Measurements from ENCODE around the gene ATXN7L2.

The ATXN7L2 gene

DNA sequence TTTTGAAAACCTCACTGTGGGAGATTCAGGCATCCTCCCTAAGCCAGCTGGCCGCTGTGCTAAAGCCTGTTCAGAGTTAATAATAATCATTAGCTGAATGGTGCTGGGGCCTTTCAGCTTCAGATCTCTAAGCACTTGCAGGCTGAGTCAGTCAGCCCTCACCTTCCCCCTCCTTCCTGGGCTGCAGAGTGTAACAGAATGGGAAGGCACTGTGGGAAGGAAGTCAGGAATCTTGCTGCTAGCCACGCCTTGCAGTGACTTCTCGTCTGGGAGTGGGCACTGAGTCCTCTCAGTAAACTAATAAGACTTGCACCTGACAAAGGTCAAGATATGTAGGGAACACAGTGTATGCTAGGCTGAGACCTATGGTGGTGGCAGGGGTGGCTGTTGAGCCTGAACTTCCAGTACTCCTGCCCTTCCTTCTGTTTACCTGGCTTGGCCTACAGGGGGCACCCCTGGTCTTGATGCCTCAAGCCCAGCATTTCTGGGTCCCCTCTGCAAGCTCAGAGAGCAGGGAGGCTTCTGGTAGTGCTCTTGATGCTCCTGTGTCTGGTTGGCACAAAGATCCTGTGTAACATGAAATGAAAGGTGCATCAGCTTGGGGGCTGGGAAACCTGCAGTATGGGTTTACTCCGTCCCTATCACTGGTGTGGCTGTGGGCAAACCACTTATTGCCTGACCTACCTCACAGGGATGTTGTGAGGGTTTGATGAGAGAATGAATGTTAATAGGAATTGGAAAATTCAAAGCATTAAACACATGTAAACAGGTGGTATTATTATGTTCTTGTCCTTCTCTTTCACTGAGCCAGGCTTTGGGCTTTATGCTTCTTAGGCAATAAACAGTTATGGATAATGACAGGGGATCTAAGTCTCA, 16.2 kb downstream of the ATXN7L2 start:
- DNase-seq = peak; percentile 34

DNA sequence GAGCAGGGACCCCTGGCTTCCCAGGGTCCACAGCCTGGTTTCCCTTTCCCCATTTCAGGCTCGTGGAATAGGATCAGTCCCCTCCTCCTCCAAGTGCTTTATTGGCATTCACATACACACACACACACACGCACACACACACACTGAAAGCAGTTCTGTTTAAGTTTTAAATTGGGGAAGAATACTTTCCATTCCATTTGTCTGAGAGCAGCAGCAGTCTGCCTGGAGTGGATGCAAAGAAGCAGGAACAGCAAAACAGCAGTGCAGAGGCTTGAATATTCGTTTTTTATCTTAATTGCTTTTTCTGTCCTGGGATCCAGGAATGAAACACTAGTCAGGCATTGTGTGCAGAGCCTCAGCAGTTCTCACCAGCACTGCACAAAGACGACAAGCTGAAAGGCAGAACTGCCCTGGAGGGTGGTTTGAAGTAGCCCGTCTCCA, 17.3 kb downstream of the ATXN7L2 start:
- no peak for DNase-seq

DNA sequence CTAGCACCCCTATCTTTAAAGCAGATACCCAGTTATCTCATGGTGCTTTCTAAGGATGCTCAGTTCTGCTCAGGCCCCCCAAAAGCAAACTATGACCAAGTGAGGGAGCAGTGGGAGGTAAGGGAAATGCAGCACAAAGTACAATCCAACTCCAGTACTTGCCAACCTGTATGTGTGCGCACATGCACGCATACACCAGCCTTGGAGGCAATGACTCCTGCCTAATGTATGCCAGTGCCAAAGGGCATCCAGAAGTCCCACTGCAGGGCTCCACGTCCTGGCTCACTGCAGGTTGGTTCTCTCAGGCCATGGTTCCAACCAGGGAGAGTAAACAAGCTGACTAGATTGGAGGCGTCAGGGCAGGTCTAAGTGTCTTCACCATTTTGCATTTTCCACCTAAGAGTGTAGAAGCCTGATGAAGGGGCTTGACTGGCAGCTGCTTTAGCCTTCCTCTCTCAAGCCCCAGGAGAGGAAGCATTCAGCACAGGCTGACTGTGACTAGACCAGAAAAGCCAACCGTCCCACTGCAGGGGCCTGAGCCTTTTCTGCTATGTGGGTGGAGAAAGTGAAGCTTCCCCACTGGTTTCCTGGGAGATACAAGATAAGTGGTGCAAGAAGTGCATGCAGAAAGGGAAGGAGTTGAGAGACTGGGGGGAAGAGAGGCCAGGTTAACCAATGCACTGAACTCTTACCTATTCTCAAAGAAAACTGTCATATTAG, 18.1 kb downstream of the ATXN7L2 start:
- no peak for DNase-seq

DNA sequence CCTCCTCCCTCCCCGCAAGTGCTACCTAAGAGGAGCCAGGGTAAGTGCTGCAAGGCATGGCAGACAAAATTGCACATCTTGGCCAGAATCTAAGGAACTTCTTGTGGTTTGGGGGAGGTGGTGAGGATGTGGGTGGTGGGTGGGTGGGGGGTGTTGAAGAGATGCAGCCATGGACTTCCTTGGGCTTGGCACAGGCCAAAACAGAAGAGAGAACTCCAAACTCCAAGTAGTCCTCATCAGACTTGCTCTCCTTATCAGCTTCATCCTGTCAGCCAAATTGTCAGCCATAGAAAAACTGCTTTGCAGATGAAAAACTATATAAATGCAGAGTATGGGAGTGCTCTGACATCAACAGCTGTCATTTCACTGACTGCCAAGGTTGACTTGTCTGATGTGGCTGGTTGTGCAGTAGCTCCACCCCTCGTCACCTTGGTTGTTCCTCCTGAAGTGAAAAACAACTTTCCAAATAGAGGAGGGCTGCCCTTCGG, 18.7 kb downstream of the ATXN7L2 start:
- DNase-seq = no peak

DNA sequence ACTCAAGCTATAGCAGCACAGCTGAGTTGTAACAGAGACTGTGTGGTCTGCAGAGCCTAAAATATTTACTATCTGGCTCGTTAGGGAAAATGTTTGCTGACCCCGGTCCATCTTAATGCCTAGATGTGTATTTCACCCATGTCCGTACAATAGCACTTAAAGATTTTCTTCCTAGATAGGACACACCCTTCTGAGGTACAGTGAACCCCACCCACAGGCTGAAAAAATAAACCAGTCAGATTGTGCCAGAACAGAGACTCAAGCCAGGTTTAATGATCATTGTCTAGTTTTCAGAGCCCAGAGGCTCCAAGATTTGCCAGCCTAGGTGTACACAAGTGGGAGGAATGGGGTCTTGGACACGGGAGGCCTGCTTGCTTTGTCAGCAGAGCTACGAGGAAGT, 20.2 kb downstream of the ATXN7L2 start:
- DNase-seq = no peak

DNA sequence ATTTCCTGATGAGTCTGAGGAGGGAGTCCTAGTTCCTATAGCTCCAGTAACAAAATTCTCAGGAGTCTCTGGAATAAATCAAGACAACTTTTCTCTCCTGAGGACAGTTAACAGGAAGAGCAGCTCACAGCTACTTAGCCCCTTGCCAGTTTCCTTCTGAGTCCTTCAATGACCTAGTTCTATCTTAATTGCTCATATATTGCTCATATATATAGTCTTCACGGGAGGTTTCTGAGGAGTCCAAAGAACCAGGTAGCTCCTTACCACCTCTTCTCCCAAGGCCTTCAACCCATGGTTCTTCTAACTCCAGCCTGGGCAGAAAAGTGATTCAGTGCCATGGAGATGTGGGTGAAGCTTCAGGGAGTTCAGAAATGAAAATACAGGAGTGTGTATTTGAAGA, 21.3 kb downstream of the ATXN7L2 start:
- no peak for DNase-seq

DNA sequence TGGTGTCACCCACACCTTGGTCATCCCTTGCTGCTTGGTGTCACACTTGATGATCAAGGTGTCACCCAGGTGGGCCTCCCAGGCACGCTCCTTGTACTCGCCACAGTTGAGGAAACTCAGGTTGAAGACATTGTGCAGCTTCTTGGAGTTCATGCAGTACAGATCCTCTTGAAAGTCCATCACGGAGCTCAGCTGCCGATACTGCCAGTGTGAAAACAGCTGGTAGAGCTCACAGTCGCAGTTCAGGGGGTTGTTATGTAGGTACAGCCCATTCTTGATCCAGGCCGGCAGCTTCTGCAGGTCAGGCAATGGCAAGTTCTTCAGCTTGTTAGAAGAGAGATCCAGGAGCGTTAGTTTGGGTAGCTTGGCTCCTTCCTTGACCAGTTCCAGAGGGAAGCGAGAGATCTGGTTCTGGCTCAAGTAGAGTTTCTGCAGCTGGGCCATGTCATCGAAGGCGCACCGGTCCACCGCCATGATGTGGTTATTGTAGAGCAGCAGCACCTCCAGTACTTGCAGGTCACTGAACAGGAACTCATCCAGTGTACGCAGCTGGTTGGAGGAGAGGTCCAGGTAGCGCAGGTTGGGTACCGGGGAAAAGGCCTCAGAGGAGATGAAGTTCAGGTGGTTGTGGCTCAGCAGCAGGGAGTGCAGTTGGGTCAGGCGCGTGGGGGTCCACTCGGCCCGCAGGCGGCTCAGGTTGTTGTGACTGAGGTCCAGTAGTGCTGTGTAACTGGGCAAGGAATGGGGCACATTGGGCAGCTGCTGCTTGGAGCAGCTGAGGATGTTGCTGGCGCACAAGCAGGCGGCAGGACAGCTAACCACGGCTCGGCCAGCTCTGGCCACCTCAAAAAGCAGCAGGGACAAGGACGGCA, 24.5 kb downstream of the ATXN7L2 start:
- no peak for DNase-seq

DNA sequence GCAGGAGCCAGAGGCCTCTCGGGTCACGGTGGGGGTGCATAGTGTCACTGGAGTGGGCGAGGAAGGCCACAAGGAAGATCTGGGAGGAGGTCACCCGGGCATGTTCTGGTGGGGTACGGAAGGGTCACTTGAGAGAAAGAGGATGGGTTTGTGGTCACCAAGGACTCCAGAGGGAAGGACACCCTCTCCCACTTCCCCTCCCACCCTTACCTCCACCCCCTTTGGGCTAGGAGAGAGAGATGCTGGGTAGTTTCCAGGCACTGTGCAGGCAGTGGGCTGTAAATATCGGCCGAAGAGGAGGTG, 25.1 kb downstream of the ATXN7L2 start:
- no peak for DNase-seq

DNA sequence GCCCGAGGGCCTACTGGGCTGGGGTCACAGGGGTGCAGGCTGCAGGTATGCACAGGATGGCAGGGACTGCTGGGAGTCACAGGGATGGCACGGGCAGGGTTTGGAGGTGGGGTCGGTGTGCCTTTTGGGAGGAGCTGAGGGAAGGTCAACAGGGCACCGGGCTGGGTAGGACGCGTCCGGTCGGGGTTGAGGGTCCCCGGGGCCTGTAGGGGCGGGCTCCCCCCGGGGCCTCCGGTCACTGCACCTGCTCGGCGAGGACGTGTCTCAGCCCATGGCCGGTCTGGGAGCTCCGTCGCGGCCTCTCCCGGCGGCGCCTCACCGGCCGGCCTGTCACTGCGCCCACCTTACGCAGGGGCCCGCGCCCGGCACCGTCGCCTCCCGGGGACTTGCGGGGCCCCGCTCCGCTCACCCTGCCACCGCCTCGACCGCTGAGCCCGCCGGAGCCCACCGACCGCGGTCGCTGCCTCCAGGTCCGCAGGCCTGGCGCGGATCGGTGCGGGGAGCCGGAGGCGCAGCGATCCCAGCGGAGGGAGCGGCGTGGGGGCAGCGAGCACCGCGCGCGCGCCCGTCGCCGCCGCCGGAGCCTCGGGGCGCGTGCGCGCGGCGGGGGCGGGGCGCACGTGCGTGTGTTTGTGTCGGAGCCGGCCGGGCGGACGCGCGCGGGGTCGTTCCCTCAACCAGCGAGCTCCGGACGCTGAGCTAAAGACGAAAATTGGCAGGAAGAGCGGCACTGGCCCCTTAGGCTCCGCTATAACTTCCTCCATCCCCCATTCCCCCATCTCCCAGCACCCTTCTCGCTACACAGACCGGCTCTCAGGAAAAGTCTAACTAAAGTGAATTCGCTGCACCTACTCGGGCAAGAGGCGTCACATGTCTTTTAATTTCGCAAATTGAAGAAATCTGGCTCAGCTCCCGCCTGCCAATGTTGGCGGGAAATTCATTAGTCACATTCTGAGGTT, 25.8 kb downstream of the ATXN7L2 start, which contains the start of gene AMIGO1:
Gene AMIGO1 (minus strand): TSS at position 552 of the 959 bp plus-strand sequence. CDS start 815 bp downstream, outside the sequence.
- peak; percentile 61 for DNase-seq

DNA sequence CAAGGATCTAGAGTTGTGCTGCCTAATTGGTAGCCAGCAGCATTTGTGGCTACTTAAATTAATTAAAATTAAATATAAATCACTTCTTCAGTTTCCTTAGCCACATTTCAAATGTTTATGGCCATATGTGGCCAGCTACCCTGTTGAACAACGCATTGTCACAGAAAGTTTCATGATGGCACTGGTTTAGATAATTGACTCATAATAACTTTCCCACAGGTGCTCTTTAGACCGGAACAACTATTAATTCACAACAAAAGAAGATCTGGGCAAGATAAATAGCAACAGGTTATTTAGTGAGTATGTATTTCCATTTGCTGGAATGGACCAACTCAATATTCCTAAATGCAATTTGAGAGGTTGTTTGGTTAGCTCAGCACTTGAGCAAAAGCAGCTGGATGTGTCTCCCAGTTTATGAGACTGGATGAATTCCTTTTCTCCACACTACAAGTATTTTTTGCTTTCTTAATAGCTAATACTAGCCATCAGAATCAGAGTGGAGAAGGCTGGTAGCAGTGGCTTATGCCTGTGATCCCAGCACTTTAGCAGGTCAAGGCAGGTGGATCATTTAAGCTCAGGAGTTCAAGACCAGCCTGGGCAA, 29.5 kb downstream of the ATXN7L2 start:
- peak; percentile 47 for DNase-seq

DNA sequence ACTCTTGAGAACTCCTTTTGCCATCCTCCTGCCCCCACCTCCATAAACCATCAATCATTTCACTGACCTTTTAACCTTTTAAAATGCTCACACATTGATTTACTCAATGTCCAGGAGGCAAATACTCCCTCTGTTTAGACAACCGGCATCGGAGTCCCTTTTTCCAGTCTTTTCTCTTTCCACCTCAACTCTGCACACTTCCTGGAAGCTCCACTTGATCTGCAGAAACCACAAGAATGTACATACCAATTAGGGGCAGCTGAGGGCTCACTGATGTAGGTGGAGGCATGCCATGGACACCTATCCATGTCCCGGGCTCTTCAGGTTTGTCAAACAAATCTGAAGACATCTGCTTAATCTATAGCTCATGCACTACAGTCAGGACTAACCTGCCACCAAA, 31.1 kb downstream of the ATXN7L2 start:
- DNase-seq = no peak

DNA sequence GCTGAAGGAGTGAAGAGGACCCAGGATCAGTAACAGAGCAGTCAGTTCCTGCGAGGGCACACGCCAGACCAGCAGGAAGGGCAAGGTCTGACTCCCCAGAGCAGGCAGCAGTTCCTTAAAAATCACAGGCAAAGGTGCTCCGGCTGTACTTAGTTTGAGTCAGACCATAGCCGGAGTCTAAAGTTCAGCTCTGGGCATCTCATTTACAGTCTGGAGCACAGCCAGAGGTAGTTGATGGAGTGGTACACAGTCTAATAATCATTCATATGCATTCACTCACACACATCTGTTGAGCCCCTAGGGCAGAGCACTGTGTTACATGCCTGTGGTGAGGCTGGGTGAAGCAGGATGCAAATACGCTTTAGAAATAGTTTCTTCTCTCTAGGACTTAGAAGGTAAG, 33.2 kb downstream of the ATXN7L2 start:
- DNase-seq = no peak

DNA sequence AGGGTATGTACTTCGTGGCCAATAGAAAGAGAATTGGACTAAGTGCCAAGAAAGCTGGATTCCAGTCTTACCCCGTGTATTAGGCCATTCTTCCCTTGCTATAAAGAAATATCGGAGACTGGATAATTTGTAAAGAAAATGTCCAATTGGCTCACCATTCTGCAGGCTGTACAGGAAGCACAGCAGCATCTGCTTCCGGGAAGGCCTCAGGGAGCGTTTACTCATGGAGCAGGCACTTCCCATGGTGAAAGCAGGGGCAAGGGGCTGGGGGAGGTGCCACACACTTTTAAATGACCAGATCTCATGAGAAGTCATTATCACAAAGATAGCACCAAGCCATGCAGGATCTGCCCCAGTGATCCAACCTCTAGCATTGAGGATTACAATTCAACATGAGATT, 33.6 kb downstream of the ATXN7L2 start:
- DNase-seq = no peak

DNA sequence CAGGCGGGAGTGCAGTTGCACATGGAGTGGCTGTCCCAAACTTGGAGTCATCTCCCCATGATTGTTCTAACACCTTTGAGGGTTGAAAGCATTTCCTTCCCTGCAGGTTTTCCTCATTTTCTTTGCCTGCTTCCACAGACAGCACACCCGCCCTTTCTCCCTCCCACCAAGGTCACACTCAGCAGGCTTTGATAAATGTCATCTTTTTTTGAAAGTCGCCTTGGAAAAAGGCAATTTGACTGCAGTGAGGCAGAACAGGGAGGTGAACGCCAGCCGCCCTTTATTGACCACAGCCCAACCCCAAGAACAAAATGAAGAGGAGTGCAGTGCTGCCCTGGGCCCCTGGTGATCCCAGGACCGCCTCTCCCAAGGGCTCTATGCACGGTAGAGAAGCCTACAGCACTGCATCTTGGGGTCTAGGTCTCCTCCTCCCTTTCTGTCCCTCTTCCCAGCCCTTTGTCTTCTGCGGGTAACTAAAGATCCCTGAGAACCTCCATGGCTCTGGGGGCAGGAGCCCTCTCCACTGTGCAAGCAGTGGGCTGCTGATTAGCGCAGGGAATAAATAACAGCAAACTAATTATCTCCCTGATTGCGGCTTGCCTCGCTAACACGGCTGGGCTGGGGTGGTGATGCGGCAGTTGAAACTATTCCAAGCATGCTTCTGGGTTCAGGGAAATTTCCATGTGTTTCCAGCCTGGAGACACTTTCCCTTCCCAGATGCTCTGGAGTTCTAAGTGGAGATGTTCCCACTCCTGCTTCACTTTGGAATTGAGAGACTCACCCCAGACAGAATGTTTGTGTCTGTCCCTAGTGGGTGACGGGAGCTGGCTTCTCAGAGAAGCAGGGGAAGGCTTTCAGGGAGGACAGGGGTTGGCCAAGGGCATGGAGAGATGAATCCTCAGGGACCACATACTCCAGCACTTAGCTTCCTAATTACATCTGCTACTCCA, 37.6 kb downstream of the ATXN7L2 start:
- no peak for DNase-seq

DNA sequence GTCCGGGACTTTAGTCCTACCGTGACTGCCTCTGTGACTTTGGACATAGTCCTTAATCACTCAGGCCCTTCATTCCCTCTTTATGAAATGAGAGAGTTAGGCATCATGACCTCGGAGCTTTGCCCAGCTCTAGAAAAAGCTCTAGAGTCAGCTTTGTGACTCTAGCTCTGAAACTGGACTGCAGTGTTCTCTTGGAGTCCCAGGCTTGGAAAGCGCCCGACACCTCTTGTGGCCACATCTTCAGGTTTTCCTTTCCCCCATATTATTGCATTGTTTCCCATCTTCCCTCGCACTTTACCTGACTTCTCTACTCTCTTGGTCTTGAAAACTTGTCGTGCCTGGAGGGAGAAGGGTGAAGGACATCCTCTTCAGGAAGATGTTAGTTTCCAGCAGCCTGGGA, 38.3 kb downstream of the ATXN7L2 start:
- DNase-seq = no peak

DNA sequence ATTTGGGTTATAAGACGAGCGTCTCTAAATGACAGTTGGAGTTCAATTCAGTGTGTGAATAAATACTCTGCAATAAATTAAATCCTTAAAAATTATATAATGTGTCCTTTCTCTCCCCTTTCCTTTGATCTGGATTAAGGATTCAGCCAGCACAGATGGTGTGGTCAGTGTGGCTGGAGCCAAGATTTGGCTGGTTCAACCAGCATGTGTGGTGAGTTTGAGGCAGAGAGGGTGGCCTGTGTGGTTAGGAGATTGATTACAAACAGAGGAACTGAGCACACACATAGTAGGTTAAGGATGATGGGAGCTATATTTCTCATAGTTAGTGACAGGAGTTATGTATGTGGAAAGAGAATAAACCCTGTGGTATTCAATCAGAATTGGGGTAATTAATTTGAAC, 40.0 kb downstream of the ATXN7L2 start:
- DNase-seq = no peak

DNA sequence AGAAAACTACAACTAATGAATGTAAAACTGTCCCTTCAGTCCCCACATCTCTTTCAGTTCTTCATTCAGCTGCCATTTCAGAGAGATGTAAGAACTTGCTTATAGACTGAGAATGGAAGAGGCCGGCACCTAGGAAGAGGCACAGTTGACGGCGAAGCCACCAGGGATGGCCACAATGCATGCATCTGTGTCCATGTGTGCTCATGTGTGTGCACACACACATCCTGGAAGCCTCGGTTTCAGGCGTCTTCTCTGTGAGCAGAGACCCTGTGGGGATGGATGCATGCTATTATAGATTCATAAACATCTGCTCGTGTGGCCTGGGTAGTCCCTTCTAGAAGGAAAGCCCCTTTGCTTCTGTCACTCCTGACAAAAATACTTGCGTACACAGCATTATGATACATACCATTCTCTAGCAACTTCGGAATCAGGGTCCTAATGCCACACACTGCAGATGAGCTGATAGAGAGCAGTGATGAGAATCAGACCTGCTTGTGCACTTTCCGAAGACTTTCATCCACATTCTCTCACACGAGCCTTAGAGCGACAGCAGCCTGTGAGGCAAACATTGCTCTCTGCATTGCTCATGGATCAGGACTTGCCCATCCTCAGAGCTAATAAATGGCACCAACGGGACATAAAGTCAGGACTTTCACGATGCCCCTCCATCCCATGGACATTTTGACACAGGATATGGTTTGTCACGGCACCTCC, 43.5 kb downstream of the ATXN7L2 start:
- DNase-seq = no peak

DNA sequence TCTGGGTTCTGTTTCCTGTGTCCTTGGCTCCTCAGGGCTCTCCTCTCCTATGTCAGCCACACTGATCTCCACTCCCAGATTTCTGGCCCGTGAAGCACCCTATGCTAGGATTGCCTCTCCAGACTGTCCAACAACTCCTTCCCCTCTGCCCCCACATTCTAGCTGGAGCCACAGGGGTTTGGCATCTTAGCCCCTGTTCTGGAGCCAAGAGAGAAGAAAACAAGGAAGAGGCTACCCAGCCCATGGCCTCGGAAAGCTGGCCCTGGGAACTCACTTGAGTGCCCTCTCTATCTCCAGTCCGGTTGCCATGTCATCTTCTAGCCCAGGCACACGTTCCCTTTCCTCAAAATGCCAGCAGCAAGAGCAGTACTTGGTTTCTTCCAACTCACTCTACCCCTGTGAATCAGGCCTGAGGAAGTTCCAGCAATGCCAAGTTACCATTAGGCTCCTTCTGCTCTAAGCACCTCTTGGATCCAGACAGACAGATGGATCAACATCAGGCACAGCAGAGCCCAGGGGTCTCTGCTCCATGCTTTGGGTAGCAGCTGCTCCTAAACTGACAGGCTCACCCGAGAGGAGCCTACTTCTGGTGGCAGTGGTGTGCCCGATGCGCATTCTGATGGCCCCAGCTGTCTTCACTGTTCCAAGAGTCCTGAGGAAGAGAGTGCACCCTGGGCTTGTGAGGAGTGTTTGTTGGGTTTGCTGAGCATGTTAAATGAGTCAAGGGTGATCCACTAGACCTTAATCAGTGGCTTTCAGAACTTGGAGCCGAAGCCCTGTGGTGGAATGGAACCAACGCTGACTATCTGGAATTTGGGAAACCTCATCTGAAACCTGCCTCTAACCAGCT, 44.4 kb downstream of the ATXN7L2 start:
- no peak for DNase-seq

DNA sequence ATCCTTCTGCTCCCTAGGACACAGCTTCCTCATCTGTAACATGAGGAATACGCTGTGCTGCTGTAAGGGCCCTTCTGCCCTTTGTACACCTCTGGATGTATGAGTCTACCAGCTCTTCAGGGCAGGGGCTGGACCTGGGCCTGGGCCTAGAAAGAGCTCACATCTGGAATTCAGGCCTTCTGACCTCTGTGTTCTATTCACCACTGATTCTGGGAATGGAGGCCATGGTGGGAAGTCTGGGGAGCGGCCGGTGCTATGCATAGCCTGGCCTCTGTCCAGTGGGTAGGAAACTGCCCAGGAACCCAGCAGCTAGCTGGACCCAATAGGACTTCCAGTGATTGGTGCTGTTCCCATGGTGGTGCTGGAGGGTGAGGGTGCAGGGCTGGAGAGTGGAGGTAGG, 45.0 kb downstream of the ATXN7L2 start:
- DNase-seq = no peak
